Brain microvascular endothelial cell (primary cell): ENCODE data around the gene TACO1.

ENCODE experiments used
- DNase-seq: peaks from one replicate; pipeline ENCODE4 v3.0.0-alpha.2; 2020
- H3K27ac ChIP-seq: fragments of 250-450 bp; sonication (Bioruptor Pico); 2 replicates; pipeline ENCODE4 v1.5.1; 2020; ENCODE audit warnings: mild to moderate bottlenecking, moderate library complexity
- H3K27me3 ChIP-seq: fragments of 250-450 bp; sonication (Bioruptor Pico); replicated peaks from 2 replicates; pipeline ENCODE4 v1.5.1; 2020; ENCODE audit warnings: mild to moderate bottlenecking
- H3K36me3 ChIP-seq: fragments of 250-450 bp; sonication (Bioruptor Pico); replicated peaks from 2 replicates; pipeline ENCODE4 v1.5.1; 2020; ENCODE audit warnings: mild to moderate bottlenecking
- H3K4me3 ChIP-seq: 2 replicates; pipeline ENCODE4 v1.5.1; 2011; ENCODE audit warnings: low read depth, mild to moderate bottlenecking, control low read depth, low read length, moderate library complexity
- CTCF ChIP-seq: IDR thresholded peaks from 2 replicates; pipeline ENCODE4 v1.5.1; 2011; ENCODE audit warnings: low read depth, mild to moderate bottlenecking, moderate library complexity, low read length, control low read depth, inconsistent platforms; ENCODE audit errors: missing control alignments
- in situ Hi-C: cut with HindIII; loops from 2 replicates; pipeline ENCODE4 v1.10.0; 2017; ENCODE audit warnings: low sequenced_read_pairs, low pct_ligation_motif_present

The TACO1 gene

GRCh38 chr17:63644846-63645245 lies 44.2 kb downstream of the TACO1 start:
- H3K4me3 ChIP-seq, result no peak overlapping the region
- in situ Hi-C loops, result no loop called here
- H3K27me3 ChIP-seq, result no peaks in the 10 kb centered on the region
- peaks cover 2% of the 10 kb centered on the region for H3K36me3 ChIP-seq
- no peak overlapping the region for H3K27ac ChIP-seq
- no peak for DNase-seq
- TF ChIP-seq CTCF, result no peak

- no peak for DNase-seq
- in situ Hi-C loops, result no loop called here
- H3K27ac ChIP-seq, result no peak overlapping the region
- TF ChIP-seq CTCF, result no peak
- H3K36me3 ChIP-seq, result peaks cover 2% of the 10 kb centered on the region
- H3K4me3 ChIP-seq, result no peak overlapping the region
- no peaks in the 10 kb centered on the region for H3K27me3 ChIP-seq
These were observed 45.2 kb downstream of the TACO1 start for GRCh38 chr17:63645775-63646487.

GRCh38 chr17:63646488-63646806 lies 45.8 kb downstream of the TACO1 start:
- TF ChIP-seq CTCF, result no peak
- no peaks in the 10 kb centered on the region for H3K27me3 ChIP-seq
- H3K4me3 ChIP-seq, result no peak overlapping the region
- no peak overlapping the region for H3K27ac ChIP-seq
- in situ Hi-C loops, result no loop called here
- DNase-seq, result no peak
- peaks cover 2% of the 10 kb centered on the region for H3K36me3 ChIP-seq

GRCh38 chr17:63647065-63647725 lies 46.5 kb downstream of the TACO1 start:
- Histone ChIP-seq H3K27ac (no peak overlapping the region), H3K36me3 (peaks cover 2% of the 10 kb centered on the region), H3K4me3 (no peak overlapping the region), H3K27me3 (no peaks in the 10 kb centered on the region)
- TF ChIP-seq CTCF, result no peak
- in situ Hi-C loops, result no loop called here
- DNase-seq, result peak; percentile 41

- H3K36me3 ChIP-seq, result peaks cover 6% of the 10 kb centered on the region
- no peaks in the 10 kb centered on the region for H3K27me3 ChIP-seq
- DNase-seq, result no peak
- TF ChIP-seq CTCF, result no peak
- in situ Hi-C loops, result no loop called here
- H3K4me3 ChIP-seq, result no peak overlapping the region
- no peak overlapping the region for H3K27ac ChIP-seq
These were observed 47.2 kb downstream of the TACO1 start for GRCh38 chr17:63647936-63648335.
